ENCODE results near the gene ANKRD44. TPM values are rescaled to one million over a fixed set of nuclear protein-coding genes. Genes with fewer than 3 reads are reported as not detected.

Gene ANKRD44
- total RNA-seq, 4 donors from 2014 or later, result 9.1 to 20.8 (median 14.9) TPM

DNA sequence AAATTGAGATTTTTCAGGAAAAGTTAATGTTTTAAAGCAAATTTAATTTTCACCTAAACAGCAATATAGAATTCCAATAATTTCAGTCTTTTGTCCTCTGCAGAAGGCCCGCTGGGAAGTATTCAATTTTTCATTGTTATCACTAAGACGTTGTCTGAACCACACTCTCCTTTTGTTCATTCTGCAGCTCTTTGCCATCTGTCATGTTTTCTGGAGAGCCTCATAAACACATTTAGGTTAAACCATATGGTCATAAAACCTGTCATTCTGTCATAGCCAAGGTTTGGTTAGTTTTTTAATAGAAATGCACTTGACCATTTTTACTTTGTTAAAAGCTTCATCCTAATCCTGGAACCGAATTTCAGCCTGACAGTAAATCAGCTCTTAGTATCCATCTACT lies 330.1 kb downstream of the ANKRD44 start:
- DNase-seq (ENCODE audit: low spot score in 2 of 2), result no peak
- H3K4me3 ChIP-seq (ENCODE audit: low read depth, poor library complexity, severe bottlenecking), result no peak overlapping the region
- intact Hi-C loops (cut with DNase I; ENCODE audit: low total_unique reads), result no loop called here
- TF ChIP-seq, protein P1, sequence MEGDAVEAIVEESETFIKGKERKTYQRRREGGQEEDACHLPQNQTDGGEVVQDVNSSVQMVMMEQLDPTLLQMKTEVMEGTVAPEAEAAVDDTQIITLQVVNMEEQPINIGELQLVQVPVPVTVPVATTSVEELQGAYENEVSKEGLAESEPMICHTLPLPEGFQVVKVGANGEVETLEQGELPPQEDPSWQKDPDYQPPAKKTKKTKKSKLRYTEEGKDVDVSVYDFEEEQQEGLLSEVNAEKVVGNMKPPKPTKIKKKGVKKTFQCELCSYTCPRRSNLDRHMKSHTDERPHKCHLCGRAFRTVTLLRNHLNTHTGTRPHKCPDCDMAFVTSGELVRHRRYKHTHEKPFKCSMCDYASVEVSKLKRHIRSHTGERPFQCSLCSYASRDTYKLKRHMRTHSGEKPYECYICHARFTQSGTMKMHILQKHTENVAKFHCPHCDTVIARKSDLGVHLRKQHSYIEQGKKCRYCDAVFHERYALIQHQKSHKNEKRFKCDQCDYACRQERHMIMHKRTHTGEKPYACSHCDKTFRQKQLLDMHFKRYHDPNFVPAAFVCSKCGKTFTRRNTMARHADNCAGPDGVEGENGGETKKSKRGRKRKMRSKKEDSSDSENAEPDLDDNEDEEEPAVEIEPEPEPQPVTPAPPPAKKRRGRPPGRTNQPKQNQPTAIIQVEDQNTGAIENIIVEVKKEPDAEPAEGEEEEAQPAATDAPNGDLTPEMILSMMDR (IDR thresholded peaks at IDR 0.05), result no peak
- TF ChIP-seq POLR2A (IDR thresholded peaks at IDR 0.05), result no peak
- WGBS, 2 donors, result 50 to 59% methylated on average over 3 of the region's 3 CpGs

GRCh38 chr2:196980001-196980400 lies 330.6 kb downstream of the ANKRD44 start:
- TF ChIP-seq POLR2A (IDR thresholded peaks at IDR 0.05), result no peak
- TF ChIP-seq, protein P1 (IDR thresholded peaks at IDR 0.05), result no peak
- 77 to 90% methylated on average over 1 of the region's 1 CpG for WGBS, 2 donors

DNA sequence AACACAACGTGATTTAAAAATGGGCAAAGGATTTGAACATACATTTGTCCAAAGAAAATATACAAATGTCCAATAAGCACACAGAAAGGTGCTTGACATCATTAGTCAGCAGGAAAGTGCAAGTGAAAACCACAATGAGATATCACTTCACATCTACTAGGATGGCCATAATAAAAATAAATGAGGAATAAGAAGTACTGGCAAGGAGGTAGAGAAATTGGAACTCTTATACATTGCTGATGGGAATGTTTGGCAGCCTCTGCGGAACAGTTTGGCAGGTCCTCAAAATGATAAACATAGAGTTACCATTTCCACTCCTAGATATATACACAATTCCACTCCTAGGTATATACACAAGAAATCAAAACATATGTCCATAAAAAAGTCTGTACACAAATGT lies 333.1 kb downstream of the ANKRD44 start:
- DNase-seq (ENCODE audit: low spot score in 2 of 2), result no peak
- TF ChIP-seq, protein P1 (IDR thresholded peaks at IDR 0.05), result no peak
- TF ChIP-seq POLR2A (IDR thresholded peaks at IDR 0.05), result no peak
- no peak overlapping the region for H3K4me3 ChIP-seq (ENCODE audit: low read depth, poor library complexity, severe bottlenecking)
- WGBS, 2 donors, result 50 to 69% methylated on average over 2 of the region's 2 CpGs
- intact Hi-C loops (cut with DNase I; ENCODE audit: low total_unique reads), result no loop called here

More at GRCh38 chr2:196980001-196980400, 330.6 kb downstream of the ANKRD44 start:
- no peak for DNase-seq (ENCODE audit: low spot score in 2 of 2)
- intact Hi-C loops (cut with DNase I; ENCODE audit: low total_unique reads), result no loop called here
- H3K4me3 ChIP-seq (ENCODE audit: low read depth, poor library complexity, severe bottlenecking), result no peak overlapping the region

DNA sequence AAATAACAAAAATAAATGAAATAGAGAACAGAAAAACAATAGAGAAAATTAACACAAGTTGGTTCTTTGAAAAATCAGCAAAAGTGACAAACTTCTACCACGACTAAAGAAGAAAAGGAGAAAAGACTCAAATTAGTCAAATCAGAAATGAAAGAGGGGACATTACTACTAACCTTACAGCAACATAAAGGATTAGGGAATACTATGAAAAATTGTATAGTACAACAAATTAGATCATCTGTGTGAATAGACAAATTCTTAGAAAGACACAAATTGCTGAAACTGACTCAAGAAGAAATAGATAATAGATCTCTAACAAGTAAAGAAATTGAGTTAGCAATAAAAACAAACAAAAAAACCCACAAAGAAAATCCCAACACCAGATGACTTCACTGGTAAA lies 335.6 kb downstream of the ANKRD44 start:
- DNase-seq (ENCODE audit: low spot score in 2 of 2), result no peak
- H3K4me3 ChIP-seq (ENCODE audit: low read depth, poor library complexity, severe bottlenecking), result no peak overlapping the region
- TF ChIP-seq, protein P1 (IDR thresholded peaks at IDR 0.05), result no peak
- no peak for TF ChIP-seq POLR2A (IDR thresholded peaks at IDR 0.05)
- intact Hi-C loops (cut with DNase I; ENCODE audit: low total_unique reads), result no loop called here
- 74 to 89% methylated on average over 1 of the region's 1 CpG for WGBS, 2 donors

DNA sequence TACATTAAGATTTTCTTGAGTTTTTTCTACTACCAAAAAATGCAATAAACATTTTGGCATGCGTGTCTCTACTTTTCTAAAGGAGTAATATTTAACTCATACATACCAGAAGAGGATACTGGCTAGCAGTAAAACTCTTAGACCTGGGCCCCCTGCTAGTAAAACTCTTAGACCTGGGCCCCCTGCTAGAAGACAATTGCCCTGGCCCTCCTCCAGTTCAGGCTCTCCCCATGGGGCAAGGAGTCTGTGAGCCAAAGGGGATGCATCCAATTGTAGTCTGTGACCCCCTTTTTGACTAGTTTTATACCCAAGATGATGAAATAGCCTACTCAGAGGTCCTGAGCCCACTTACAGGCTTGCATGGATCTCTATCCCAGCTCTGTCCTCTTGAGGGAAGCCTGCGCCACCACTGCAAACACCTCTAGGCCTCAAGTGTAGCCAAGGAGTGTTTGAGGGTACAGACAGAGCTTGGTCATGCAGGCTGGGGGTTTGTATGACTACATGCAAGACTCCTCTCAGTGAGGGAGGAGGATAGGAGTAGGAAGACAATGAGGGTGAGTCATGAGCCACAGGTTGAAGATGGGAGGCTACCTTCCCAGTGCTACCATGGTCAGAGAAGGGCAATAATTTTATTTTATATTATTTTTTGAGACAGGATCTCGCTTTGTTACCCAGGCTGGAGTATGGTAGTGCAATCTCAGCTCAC lies 338.9 kb downstream of the ANKRD44 start:
- H3K4me3 ChIP-seq (ENCODE audit: low read depth, poor library complexity, severe bottlenecking), result no peak overlapping the region
- TF ChIP-seq, protein P1 (IDR thresholded peaks at IDR 0.05), result no peak
- TF ChIP-seq POLR2A (IDR thresholded peaks at IDR 0.05), result no peak
- 65 to 75% methylated on average over 3 of the region's 3 CpGs for WGBS, 2 donors
- DNase-seq (ENCODE audit: low spot score in 2 of 2), result no peak
- intact Hi-C loops (cut with DNase I; ENCODE audit: low total_unique reads), result no loop called here

DNA sequence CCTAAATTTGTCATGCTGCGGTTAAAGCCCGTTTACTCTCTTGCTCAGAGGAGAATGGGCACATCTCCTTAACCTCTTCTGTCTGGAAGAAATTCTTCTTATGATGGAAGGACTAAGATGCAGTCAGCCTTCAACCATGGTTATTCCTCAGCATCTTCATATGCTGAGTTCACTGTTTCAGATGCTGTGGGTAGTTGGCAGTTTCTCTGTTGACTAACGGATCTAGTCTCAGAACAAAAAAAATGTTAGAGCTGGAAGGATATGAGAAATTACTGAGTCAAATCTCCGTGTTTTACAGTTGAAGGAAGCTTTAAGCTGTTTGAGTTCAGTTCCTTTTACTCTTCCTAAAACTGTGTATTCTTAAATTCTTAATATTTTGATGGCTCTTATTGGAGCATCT lies 340.5 kb downstream of the ANKRD44 start:
- H3K4me3 ChIP-seq (ENCODE audit: low read depth, poor library complexity, severe bottlenecking), result no peak overlapping the region
- TF ChIP-seq, protein P1 (IDR thresholded peaks at IDR 0.05), result no peak
- no peak for TF ChIP-seq POLR2A (IDR thresholded peaks at IDR 0.05)
- intact Hi-C loops (cut with DNase I; ENCODE audit: low total_unique reads), result no loop called here
- no peak for DNase-seq (ENCODE audit: low spot score in 2 of 2)
- WGBS, 2 donors, result 51 to 67% methylated on average over 4 of the region's 4 CpGs
